Measurements from ENCODE around the gene AHRR. TPM values are rescaled to one million over a fixed set of nuclear protein-coding genes. Genes with fewer than 3 reads are reported as not detected.
A peak's percentile ranks its signal among the peaks of the same experiment; 100 is the strongest.

AHRR gene
- total and polyA plus RNA-seq, 2 of the 4 experiments (the other 2 are of a cell fraction), result 15.6 to 37.1 TPM

- no peak overlapping the region for H3K4me3 ChIP-seq (ENCODE audit: insufficient read depth, low read depth, low read length)
- no peak overlapping the region for H3K56ac ChIP-seq (ENCODE audit: extremely low read depth, insufficient read depth, low read length)
- DNase-seq (no peak), ATAC-seq (ENCODE audit: low read depth) (no peak)
- dilution Hi-C loops (cut with HindIII; ENCODE audit: low sequenced_read_pairs, unreplicated experiment), result no loop called here
- peak overlapping the region; percentile 25; the same call in 1 of the 3 replicates for H2BK15ac ChIP-seq (ENCODE audit: low read depth, low read length)
- H3K18ac ChIP-seq (ENCODE audit: low read depth, low read length), result no peak overlapping the region; the same call in 1 of the 2 replicates
- BruUV-seq (replicated peaks), result no TSS peak
- no peak overlapping the region for H3K23ac ChIP-seq (ENCODE audit: low read depth, low read length)
- H2BK5ac ChIP-seq (ENCODE audit: low read depth, low read length, poor library complexity, severe bottlenecking), result peak overlapping the region; percentile 34
- no peak for TF ChIP-seq RAD21 (IDR thresholded peaks at IDR 0.05; ENCODE audit: low read length)
- TF ChIP-seq CEBPB (IDR thresholded peaks at IDR 0.05; ENCODE audit: low read depth, low read length), result no peak
- no peak for TF ChIP-seq POLR2A (IDR thresholded peaks at IDR 0.05; ENCODE audit: low read depth, low read length)
- TF ChIP-seq NFE2L2 (IDR thresholded peaks at IDR 0.05; ENCODE audit: low read depth, low read length), result no peak
- no peak for TF ChIP-seq USF2 (IDR thresholded peaks at IDR 0.05; ENCODE audit: low read depth, low read length)
- no peak for TF ChIP-seq MAZ (IDR thresholded peaks at IDR 0.05; ENCODE audit: borderline replicate concordance, low read depth, low read length)
- TF ChIP-seq CTCF (conservative IDR thresholded peaks at IDR 0.05; ENCODE audit: low read depth, low read length), result no peak
- no peak for TF ChIP-seq CHD1 (IDR thresholded peaks at IDR 0.05; ENCODE audit: low read depth, low read length)
- TF ChIP-seq BHLHE40 (IDR thresholded peaks at IDR 0.05; ENCODE audit: low read depth, low read length), result no peak
- TF ChIP-seq FOS (IDR thresholded peaks at IDR 0.05; ENCODE audit: low read depth, low read length), result no peak
- no peak for TF ChIP-seq MXI1 (IDR thresholded peaks at IDR 0.05; ENCODE audit: borderline replicate concordance, low read depth, low read length)
- TF ChIP-seq SMC3 (IDR thresholded peaks at IDR 0.05; ENCODE audit: low read depth, low read length), result no peak
- no peak for TF ChIP-seq ELK1 (IDR thresholded peaks at IDR 0.05; ENCODE audit: borderline replicate concordance, low read depth, low read length)
- TF ChIP-seq RCOR1 (IDR thresholded peaks at IDR 0.05; ENCODE audit: insufficient replicate concordance, low read length), result no peak
- no peak for TF ChIP-seq MAFK (IDR thresholded peaks at IDR 0.05; ENCODE audit: low read depth, low read length)
- TF ChIP-seq RFX5 (IDR thresholded peaks at IDR 0.05; ENCODE audit: low read depth, low read length), result no peak
- peaks cover 24% of the 10 kb centered on the region for H3K36me3 ChIP-seq (ENCODE audit: control insufficient read depth, insufficient read depth, low read length)
- peak overlapping the region; percentile 76 for H2BK120ac ChIP-seq (ENCODE audit: low read depth, low read length)
- H3K4me2 ChIP-seq (ENCODE audit: low read depth, low read length), result no peak overlapping the region
- peaks cover 16% of the 10 kb centered on the region for H3K9me1 ChIP-seq (ENCODE audit: insufficient read depth, low read length)
- CTCF ChIA-PET, result no interaction called here
- H2AK9ac ChIP-seq (replicated peaks; ENCODE audit: low read depth, low read length, poor library complexity), result peak overlapping the region; percentile 11
- in situ Hi-C loops (cut with MboI; ENCODE audit: low sequenced_read_pairs), result no loop called here
- intact Hi-C loops (cut with micrococcal nuclease), result no loop called here
- peak overlapping the region in 1 of 2 experiments; percentile 28; a peak in 1 of 4 replicates for H4K8ac ChIP-seq (ENCODE audit: low read depth in 2 of 2, low read length in 2 of 2)
- peak overlapping the region; percentile 52 for H3K4ac ChIP-seq (ENCODE audit: low read depth, low read length)
- no peak overlapping the region for H3K9ac ChIP-seq (ENCODE audit: low read depth, low read length)
- H3K14ac ChIP-seq (replicated peaks; ENCODE audit: low read depth, low read length), result 0 out of 2 replicates have a peak overlapping the region, but pooled peaks have one; percentile 31
- POLR2A ChIA-PET (ENCODE audit: unreplicated experiment), result no interaction called here
- no peaks in the 10 kb centered on the region for H3K27me3 ChIP-seq (ENCODE audit: control insufficient read depth, insufficient read depth, low read length)
- H3K9me3 ChIP-seq (ENCODE audit: control insufficient read depth, insufficient read depth, low read length), result no peaks in the 10 kb centered on the region
- H3K79me1 ChIP-seq (ENCODE audit: low read depth in 1 of 2, low read length in 2 of 2), result peaks cover 19 to 73% of the 10 kb centered on the region in 2 experiments
- peak overlapping the region; percentile 95 for H2AK5ac ChIP-seq (ENCODE audit: low read depth, low read length)
- peaks cover 15% of the 10 kb centered on the region for H3K4me1 ChIP-seq (ENCODE audit: control insufficient read depth, insufficient read depth, low read length)
- H2BK20ac ChIP-seq (ENCODE audit: low read depth, low read length), result no peak overlapping the region; the same call in 1 of the 2 replicates
- no peak overlapping the region for H3K27ac ChIP-seq (ENCODE audit: insufficient read depth, low read length)
- peak overlapping the region; percentile 69 for H4K5ac ChIP-seq (ENCODE audit: low read depth, low read length)
- no peak overlapping the region for H2AFZ ChIP-seq (replicated peaks; ENCODE audit: low read length, poor library complexity)
- peak overlapping the region; percentile 35; the same call in 1 of the 2 replicates for H4K91ac ChIP-seq (ENCODE audit: insufficient read depth, low read depth, low read length)
- no peaks in the 10 kb centered on the region for H4K20me1 ChIP-seq (ENCODE audit: insufficient read depth, low read length)
- 84% methylated on average over 7 of the region's 13 CpGs; no CpG with 5 or more reads in 1 of the 2 experiments for WGBS, 2 experiments (ENCODE audit: extremely low coverage in 2 of 2, insufficient read length in 1 of 2)
Measured at GRCh38 chr5:411728-412127, 90.2 kb downstream of the AHRR start.
